A673 (cell line): Measurements from ENCODE around the gene NPR3. TPM values are rescaled to one million over a fixed set of nuclear protein-coding genes. Genes with fewer than 3 reads are reported as not detected.
A peak's percentile ranks its signal among the peaks of the same experiment; 100 is the strongest.

Experiments used
- BruUV-seq: library from RNA; stranded (reverse); fragments of 400-500 nt; replicated peaks from 2 replicates; lab custom pipeline; 2021; lab: Mats Ljungman, UMichigan
- CTCF ChIA-PET: fragments of 300-600 bp; sonication (Branson Sonifier 250); formaldehyde crosslinking; loops from one replicate; lab custom pipeline; 2022; ENCODE audit warnings: antibody characterized with exemption; lab: Charles Lee
- POLR2A ChIA-PET: fragments of 300-600 bp; sonication (Branson Sonifier 250); formaldehyde crosslinking; loops from one replicate; lab custom pipeline; 2022; ENCODE audit warnings: antibody characterized with exemption; ENCODE audit not compliant: low non-redundant PET; lab: Charles Lee
- DNase-seq: peaks from one replicate; pipeline ENCODE4 v3.0.0-alpha.2; 2015; ENCODE audit warnings: low spot score
- H3K27ac ChIP-seq: fragments of 200-600 bp; sonication (generic); 2 replicates; pipeline ENCODE4 v1.5.1; 2016; ENCODE audit warnings: mixed run types, low read depth, mild to moderate bottlenecking, mixed read lengths, antibody characterized with exemption, low read length; ENCODE audit not compliant: poor library complexity, severe bottlenecking
- H3K27me3 ChIP-seq: fragments of 200-600 bp; sonication (generic); replicated peaks from 2 replicates; pipeline ENCODE4 v1.6.1; 2017; ENCODE audit warnings: mixed run types, low read depth, mild to moderate bottlenecking, mixed read lengths, antibody characterized with exemption, low read length; ENCODE audit not compliant: insufficient read depth, poor library complexity
- H3K36me3 ChIP-seq: fragments of 200-600 bp; sonication (generic); 2 replicates; pipeline ENCODE4 v1.6.1; 2016; ENCODE audit warnings: mixed run types, mild to moderate bottlenecking, mixed read lengths, antibody characterized with exemption, low read length; ENCODE audit not compliant: insufficient read depth, poor library complexity, severe bottlenecking
- H3K4me1 ChIP-seq: fragments of 200-600 bp; sonication (generic); 2 replicates; pipeline ENCODE4 v1.6.1; 2017; ENCODE audit warnings: mixed run types, mild to moderate bottlenecking, mixed read lengths, antibody characterized with exemption, low read length; ENCODE audit not compliant: insufficient read depth, poor library complexity, severe bottlenecking
- H3K4me3 ChIP-seq: fragments of 200-600 bp; sonication (generic); 2 replicates; pipeline ENCODE4 v1.5.1; 2016; ENCODE audit warnings: low read depth, mixed run types, mild to moderate bottlenecking, mixed read lengths, low read length; ENCODE audit not compliant: poor library complexity, severe bottlenecking
- H3K9me3 ChIP-seq: fragments of 200-600 bp; sonication (generic); 2 replicates; pipeline ENCODE4 v1.6.1; 2016; ENCODE audit warnings: mixed run types, low read depth, mild to moderate bottlenecking, mixed read lengths, antibody characterized with exemption, low read length; ENCODE audit not compliant: poor library complexity, severe bottlenecking
- EZH2 ChIP-seq: fragments of 200-600 bp; sonication (generic); IDR thresholded peaks from 2 replicates; pipeline ENCODE4 v1.6.1; 2017; ENCODE audit warnings: borderline replicate concordance, low read depth, mild to moderate bottlenecking, mixed read lengths, antibody characterized with exemption, low read length; ENCODE audit not compliant: poor library complexity, severe bottlenecking
- intact Hi-C: fragments of 100-400 bp; cut with micrococcal nuclease; formaldehyde crosslinking; loops from one replicate; pipeline ENCODE4 v1.10.0; 2022; ENCODE audit not compliant: unreplicated experiment
- total RNA-seq: library from RNA; stranded (reverse); gene quantifications from 2 replicates; pipeline ENCODE4 v1.2.3, GENCODE V29; 2021
- TF ChIP-seq, protein P1 (sequence below): fragments of 300-800, 200-600 bp; sonication (generic); conservative IDR thresholded peaks from 2 replicates; pipeline ENCODE4 v1.5.1; 2017; ENCODE audit warnings: low read depth, mild to moderate bottlenecking, antibody characterized with exemption, low read length, moderate library complexity, mixed read lengths

The NPR3 gene
- total RNA-seq, 1 experiment from 2014 or later: 5.3 TPM

- Histone ChIP-seq H3K4me3 (no peak overlapping the region), H3K9me3 (no peaks in the 10 kb centered on the region), H3K27me3 (no peaks in the 10 kb centered on the region), H3K4me1 (no peaks in the 10 kb centered on the region), H3K27ac (no peak overlapping the region), H3K36me3 (no peaks in the 10 kb centered on the region)
- intact Hi-C loops: no loop called here
- ChIA-PET POLR2A (no interaction called here), CTCF (no interaction called here)
- DNase-seq: no peak
- TF ChIP-seq EZH2: no peak
- TF ChIP-seq, protein P1, sequence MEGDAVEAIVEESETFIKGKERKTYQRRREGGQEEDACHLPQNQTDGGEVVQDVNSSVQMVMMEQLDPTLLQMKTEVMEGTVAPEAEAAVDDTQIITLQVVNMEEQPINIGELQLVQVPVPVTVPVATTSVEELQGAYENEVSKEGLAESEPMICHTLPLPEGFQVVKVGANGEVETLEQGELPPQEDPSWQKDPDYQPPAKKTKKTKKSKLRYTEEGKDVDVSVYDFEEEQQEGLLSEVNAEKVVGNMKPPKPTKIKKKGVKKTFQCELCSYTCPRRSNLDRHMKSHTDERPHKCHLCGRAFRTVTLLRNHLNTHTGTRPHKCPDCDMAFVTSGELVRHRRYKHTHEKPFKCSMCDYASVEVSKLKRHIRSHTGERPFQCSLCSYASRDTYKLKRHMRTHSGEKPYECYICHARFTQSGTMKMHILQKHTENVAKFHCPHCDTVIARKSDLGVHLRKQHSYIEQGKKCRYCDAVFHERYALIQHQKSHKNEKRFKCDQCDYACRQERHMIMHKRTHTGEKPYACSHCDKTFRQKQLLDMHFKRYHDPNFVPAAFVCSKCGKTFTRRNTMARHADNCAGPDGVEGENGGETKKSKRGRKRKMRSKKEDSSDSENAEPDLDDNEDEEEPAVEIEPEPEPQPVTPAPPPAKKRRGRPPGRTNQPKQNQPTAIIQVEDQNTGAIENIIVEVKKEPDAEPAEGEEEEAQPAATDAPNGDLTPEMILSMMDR: no peak
- no TSS peak for BruUV-seq
These were observed 43.2 kb downstream of the NPR3 start for GRCh38 chr5:32754284-32754683.

DNA sequence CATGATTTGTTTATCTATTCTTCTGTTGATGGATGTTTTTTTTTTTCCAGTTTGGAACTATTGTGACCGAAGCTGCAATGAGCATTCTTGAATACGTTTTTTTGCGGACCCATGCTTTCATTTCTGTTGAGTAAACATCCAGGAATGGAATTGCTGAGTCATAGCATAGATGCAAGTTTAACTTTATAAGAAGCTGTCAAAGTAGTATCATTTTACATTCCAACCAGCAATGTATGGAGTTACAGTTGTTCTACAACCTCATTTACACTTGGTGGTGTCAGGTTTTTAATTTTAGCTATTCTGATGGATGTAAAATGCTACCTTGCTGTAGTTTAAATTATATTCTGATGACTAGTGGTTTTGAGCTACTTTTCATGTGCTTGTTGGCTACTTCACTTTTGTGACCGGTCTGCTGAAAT, 49.0 kb downstream of the NPR3 start:
- BruUV-seq: no TSS peak
- no peaks in the 10 kb centered on the region for H3K27me3 ChIP-seq
- no peak overlapping the region for H3K4me3 ChIP-seq
- peak; percentile 5 for DNase-seq
- ChIA-PET POLR2A (no interaction called here), CTCF (no interaction called here)
- no peaks in the 10 kb centered on the region for H3K36me3 ChIP-seq
- intact Hi-C loops: no loop called here
- H3K9me3 ChIP-seq: no peaks in the 10 kb centered on the region
- no peaks in the 10 kb centered on the region for H3K4me1 ChIP-seq
- H3K27ac ChIP-seq: no peak overlapping the region
- no peak for TF ChIP-seq EZH2
- TF ChIP-seq, protein P1: no peak

GRCh38 chr5:32765266-32765665, 54.1 kb downstream of the NPR3 start:
- no peak for TF ChIP-seq EZH2
- TF ChIP-seq, protein P1: no peak
- H3K4me1 ChIP-seq: no peaks in the 10 kb centered on the region
- no peak overlapping the region for H3K27ac ChIP-seq
- no peak for DNase-seq
- intact Hi-C loops: no loop called here
- H3K9me3 ChIP-seq: no peaks in the 10 kb centered on the region
- no peaks in the 10 kb centered on the region for H3K27me3 ChIP-seq
- BruUV-seq: no TSS peak
- CTCF ChIA-PET: no interaction called here
- no peaks in the 10 kb centered on the region for H3K36me3 ChIP-seq
- POLR2A ChIA-PET: no interaction called here
- no peak overlapping the region for H3K4me3 ChIP-seq
